HepG2 (cell line): ENCODE measurements around the gene NUBP2. TPM values are rescaled to one million over a fixed set of nuclear protein-coding genes. Genes with fewer than 3 reads are reported as not detected.

Source experiments
- ATF4 ChIP-seq, 2 experiments: fragments of 450-650 bp in 1 of 2; sonication (generic) in 1 of 2; formaldehyde crosslinking; IDR thresholded peaks; 2 replicates each; pipeline versions ENCODE4 v1.5.0 to v1.8.0; 2020 to 2022; ENCODE audit warnings: mild to moderate bottlenecking in 1 of 2, missing genetic modification reagents in 1 of 2
- CSRNP2 ChIP-seq: sonication (generic); formaldehyde crosslinking; conservative IDR thresholded peaks from 2 replicates; pipeline ENCODE4 v1.8.0; 2022; ENCODE audit warnings: low read depth, missing genetic modification reagents
- DMTF1 ChIP-seq: sonication (generic); formaldehyde crosslinking; IDR thresholded peaks from 2 replicates; pipeline ENCODE4 v1.4.0; 2020; ENCODE audit warnings: mild to moderate bottlenecking, missing genetic modification reagents
- FOXO1 ChIP-seq: sonication (generic); formaldehyde crosslinking; IDR thresholded peaks from 2 replicates; pipeline ENCODE4 v1.4.0; 2020; ENCODE audit warnings: missing genetic modification reagents
- HDAC6 ChIP-seq: fragments of 200-600 bp; sonication (generic); IDR thresholded peaks from 2 replicates; pipeline ENCODE4 v1.7.0; 2017; ENCODE audit warnings: mild to moderate bottlenecking, antibody characterized with exemption, low read length, low read depth
- JUN ChIP-seq: sonication (generic); formaldehyde crosslinking; IDR thresholded peaks from 2 replicates; pipeline ENCODE4 v1.4.0; 2020; ENCODE audit warnings: mild to moderate bottlenecking, missing genetic modification reagents
- LRRFIP1 ChIP-seq: sonication (generic); formaldehyde crosslinking; conservative IDR thresholded peaks from 2 replicates; pipeline ENCODE4 v1.4.0; 2020; ENCODE audit warnings: missing genetic modification reagents
- MATR3 ChIP-seq: sonication (generic); formaldehyde crosslinking; IDR thresholded peaks from 2 replicates; pipeline ENCODE4 v1.4.0; 2020; ENCODE audit warnings: missing genetic modification reagents
- NFE2 ChIP-seq: sonication (generic); formaldehyde crosslinking; IDR thresholded peaks from 2 replicates; pipeline ENCODE4 v1.4.0; 2020; ENCODE audit warnings: missing genetic modification reagents
- PHB2 ChIP-seq: fragments of 450-650 bp; IDR thresholded peaks from 2 replicates; pipeline ENCODE4 v1.6.1; 2018; ENCODE audit not compliant: partially characterized antibody
- SKI ChIP-seq: fragments of 450-650 bp; IDR thresholded peaks from one replicate; pipeline ENCODE4 v1.6.1; 2018; ENCODE audit warnings: mild to moderate bottlenecking; ENCODE audit not compliant: partially characterized antibody
- ZBTB7A ChIP-seq: sonication (generic); formaldehyde crosslinking; IDR thresholded peaks from 2 replicates; pipeline ENCODE4 v1.8.0; 2022; ENCODE audit warnings: mild to moderate bottlenecking, missing genetic modification reagents
- ZNF414 ChIP-seq: sonication (generic); formaldehyde crosslinking; IDR thresholded peaks from 2 replicates; pipeline ENCODE4 v1.5.0; 2020; ENCODE audit warnings: missing genetic modification reagents
- ZNF550 ChIP-seq: sonication (generic); formaldehyde crosslinking; IDR thresholded peaks from 2 replicates; pipeline ENCODE4 v1.4.0; 2020; ENCODE audit warnings: mild to moderate bottlenecking, missing genetic modification reagents, borderline replicate concordance
- ZNF598 ChIP-seq: sonication (generic); formaldehyde crosslinking; IDR thresholded peaks from 2 replicates; pipeline ENCODE4 v1.5.1; 2020; ENCODE audit warnings: mild to moderate bottlenecking, missing genetic modification reagents, borderline replicate concordance
- ZNF652 ChIP-seq: IDR thresholded peaks from 2 replicates; pipeline ENCODE4 v1.6.1; 2016; ENCODE audit warnings: low read depth, borderline replicate concordance
- ZNF781 ChIP-seq: sonication (generic); formaldehyde crosslinking; IDR thresholded peaks from 2 replicates; pipeline ENCODE4 v1.5.1; 2020; ENCODE audit warnings: borderline replicate concordance, mild to moderate bottlenecking, missing genetic modification reagents; ENCODE audit errors: not compliant biosample characterization
- polyA plus RNA-seq, 8 experiments: library from polyadenylated mRNA; depleted of rRNA in 3 of 8; stranded (reverse) in 7 of 8; unstranded in 1 of 8; fragments of >200 nt; fragmentation: Illumina TruSeq in 4 of 8; extraction: Trizol in 4 of 8; gene quantifications; 2 replicates each; pipeline versions ENCODE4 v1.2.1 to v1.2.3, GENCODE V29; 2011 to 2016; ENCODE audit warnings: low read depth in 4 of 8, missing spikeins in 1 of 8, mixed read lengths in 1 of 8; ENCODE audit not compliant: insufficient read depth in 1 of 8
- total RNA-seq, 5 experiments: library from RNA; depleted of rRNA; stranded (reverse); fragments of >200 nt; fragmentation: Illumina TruSeq; extraction: Trizol; gene quantifications; 2 replicates each; pipeline ENCODE4 v1.2.3, GENCODE V29; 2016; ENCODE audit warnings: low read depth in 1 of 5

The NUBP2 gene
- total and polyA plus RNA-seq, 2 of the 13 experiments (the other 11 are each of a cell fraction or from before 2014, with no cell fraction given): 25.7 to 61.5 TPM

- TF ChIP-seq LRRFIP1 (CRISPR knock-in tag) (no peak), CSRNP2 (CRISPR knock-in tag) (no peak), ZNF598 (CRISPR knock-in tag) (no peak), ZNF550 (no peak), JUN (CRISPR knock-in tag) (no peak), ZNF414 (CRISPR knock-in tag) (0 out of 2 replicates have a peak, but pooled peaks have one; percentile 27), ZNF781 (CRISPR knock-in tag) (no peak), ZBTB7A (CRISPR knock-in tag) (no peak), ZNF652 (peak; percentile 78), DMTF1 (CRISPR knock-in tag) (no peak), NFE2 (CRISPR knock-in tag) (no peak), SKI (no peak), PHB2 (no peak), ATF4 (CRISPR knock-in tag; IDR thresholded peaks at IDR 0.05) (no peak), HDAC6 (no peak), MATR3 (CRISPR knock-in tag) (no peak), FOXO1 (CRISPR knock-in tag) (peak; percentile 35; the same call in 1 of the 2 replicates)
These were observed 46.1 kb downstream of the NUBP2 start (continued) for GRCh38 chr16:1828645-1829410.
